Breast epithelium (tissue), 4 donors: ENCODE data around the gene RAB18. TPM values are rescaled to one million over a fixed set of nuclear protein-coding genes. Genes with fewer than 3 reads are reported as not detected.

Experiments used
- DNase-seq, 2 donors: peaks; one replicate each; pipeline ENCODE4 v3.0.0-alpha.2; 2019; ENCODE audit warnings: low spot score in 2 of 2
- H3K27ac ChIP-seq, 2 donors: fragments of 200-600 bp; sonication (generic) in 1 of 2; one replicate each; pipeline ENCODE4 v1.5.1; 2016 to 2019; ENCODE audit warnings: mild to moderate bottlenecking in 1 of 2
- H3K27me3 ChIP-seq, 2 donors: fragments of 200-600 bp; sonication (generic) in 1 of 2; one replicate each; pipeline versions ENCODE4 v1.5.1 to v1.6.0; 2017 to 2019; ENCODE audit warnings: control low read depth in 1 of 2, mild to moderate bottlenecking in 1 of 2
- H3K36me3 ChIP-seq: fragments of 200-600 bp; one replicate; pipeline ENCODE4 v1.5.1; 2019
- H3K4me1 ChIP-seq, 2 donors: fragments of 200-600 bp; sonication (generic); one replicate each; pipeline ENCODE4 v1.5.1; 2016 to 2019; ENCODE audit warnings: control low read depth in 1 of 2
- H3K4me3 ChIP-seq, 3 donors: fragments of 200-600 bp; sonication (generic); 1 replicate in 2 of 3; 2 replicates in 1 of 3; pipeline ENCODE4 v1.5.1; 2016 to 2019; ENCODE audit warnings: mild to moderate bottlenecking in 3 of 3, moderate library complexity in 2 of 3
- H3K9me3 ChIP-seq, 2 donors: fragments of 200-600 bp; sonication (generic) in 1 of 2; one replicate each; pipeline ENCODE4 v1.5.1; 2016 to 2019; ENCODE audit warnings: control low read depth in 1 of 2
- CTCF ChIP-seq, 3 donors: fragments of 450-650 bp; IDR thresholded peaks; one replicate each; pipeline ENCODE4 v1.5.1; 2016 to 2017; ENCODE audit warnings: antibody characterized with exemption in 3 of 3, mild to moderate bottlenecking in 3 of 3, moderate library complexity in 3 of 3
- POLR2A ChIP-seq: fragments of 450-650 bp; IDR thresholded peaks from one replicate; pipeline ENCODE4 v1.6.1; 2016; ENCODE audit warnings: antibody characterized with exemption, mild to moderate bottlenecking, moderate library complexity
- POLR2AphosphoS5 ChIP-seq, 3 donors: sonication (generic); formaldehyde crosslinking; IDR thresholded peaks; one replicate each; pipeline ENCODE4 v1.6.1; 2017; ENCODE audit warnings: antibody characterized with exemption in 3 of 3
- intact Hi-C: fragments of 100-400 bp; cut with DNase I; formaldehyde crosslinking; loops from one replicate; pipeline ENCODE4 v1.15.1; 2023; ENCODE audit warnings: low total_unique reads
- total RNA-seq, 3 donors: library from RNA; depleted of rRNA; stranded (reverse); fragments of >200 nt; gene quantifications; one replicate each; pipeline ENCODE4 v1.1.0, GENCODE V29; 2016

Gene RAB18
- total RNA-seq, 3 donors from 2014 or later, result 40.3 to 68.6 (median 43.4) TPM

- DNase-seq, result peak in 1 of 2 donors; percentile 81
- Histone ChIP-seq H3K9me3 (peaks cover 5 to 12% of the 10 kb centered on the region in 2 donors), H3K27me3 (no peaks in the 10 kb centered on the region), H3K4me3 (no peak overlapping the region), H3K36me3 (no peaks in the 10 kb centered on the region), H3K27ac (no peak overlapping the region), H3K4me1 (no peaks in the 10 kb centered on the region)
- intact Hi-C loops, result no loop called here
- TF ChIP-seq POLR2AphosphoS5 (IDR thresholded peaks at IDR 0.05), result no peak
- no peak for TF ChIP-seq CTCF (IDR thresholded peaks at IDR 0.05)
- no peak for TF ChIP-seq POLR2A
These were observed 13.3 kb upstream of the RAB18 start for GRCh38 chr10:27490807-27491206.

- Histone ChIP-seq H3K27ac (no peak overlapping the region), H3K36me3 (no peaks in the 10 kb centered on the region), H3K4me1 (no peaks in the 10 kb centered on the region), H3K27me3 (no peaks in the 10 kb centered on the region), H3K4me3 (no peak overlapping the region), H3K9me3 (peaks cover 5 to 12% of the 10 kb centered on the region in 2 donors)
- TF ChIP-seq CTCF (IDR thresholded peaks at IDR 0.05) (no peak), POLR2AphosphoS5 (IDR thresholded peaks at IDR 0.05) (no peak), POLR2A (no peak)
- DNase-seq, result no peak
- intact Hi-C loops, result no loop called here
These were observed 9.8 kb upstream of the RAB18 start for GRCh38 chr10:27494116-27494805.

GRCh38 chr10:27496137-27496536 is 8.0 kb upstream of the RAB18 start:
- intact Hi-C loops, result no loop called here
- no peaks in the 10 kb centered on the region for H3K27me3 ChIP-seq
- no peak overlapping the region for H3K4me3 ChIP-seq
- H3K4me1 ChIP-seq, result no peaks in the 10 kb centered on the region
- H3K27ac ChIP-seq, result no peak overlapping the region
- peaks cover 1 to 8% of the 10 kb centered on the region in 2 donors for H3K9me3 ChIP-seq
- TF ChIP-seq CTCF (IDR thresholded peaks at IDR 0.05) (no peak), POLR2A (no peak), POLR2AphosphoS5 (IDR thresholded peaks at IDR 0.05) (no peak)
- H3K36me3 ChIP-seq, result no peaks in the 10 kb centered on the region
- DNase-seq, result no peak

- TF ChIP-seq POLR2AphosphoS5 (IDR thresholded peaks at IDR 0.05) (no peak), CTCF (IDR thresholded peaks at IDR 0.05) (no peak)
- Histone ChIP-seq H3K36me3 (no peaks in the 10 kb centered on the region), H3K9me3 (no peaks in the 10 kb centered on the region), H3K4me3 (no peak overlapping the region), H3K27me3 (no peaks in the 10 kb centered on the region), H3K4me1 (peaks cover 0 to 4% of the 10 kb centered on the region in 2 donors), H3K27ac (no peak overlapping the region)
- DNase-seq, result no peak
- intact Hi-C loops, result no loop called here
These were observed 4.0 kb upstream of the RAB18 start for GRCh38 chr10:27500096-27500495.

GRCh38 chr10:27500886-27501285 is 3.2 kb upstream of the RAB18 start:
- intact Hi-C loops, result no loop called here
- no peaks in the 10 kb centered on the region for H3K36me3 ChIP-seq
- DNase-seq, result no peak
- TF ChIP-seq CTCF (IDR thresholded peaks at IDR 0.05) (no peak), POLR2AphosphoS5 (IDR thresholded peaks at IDR 0.05) (no peak), POLR2A (no peak)
- peaks cover 0 to 4% of the 10 kb centered on the region in 2 donors for H3K4me1 ChIP-seq
- H3K9me3 ChIP-seq, result no peaks in the 10 kb centered on the region
- H3K27ac ChIP-seq, result no peak overlapping the region
- H3K4me3 ChIP-seq, result no peak overlapping the region
- H3K27me3 ChIP-seq, result no peaks in the 10 kb centered on the region
